M059J (cell line): ENCODE results near the gene UBE2J2. TPM values are rescaled to one million over a fixed set of nuclear protein-coding genes. Genes with fewer than 3 reads are reported as not detected.

ENCODE experiments used
- DNase-seq: peaks from one replicate; pipeline ENCODE4 v3.0.0-alpha.2; 2012; ENCODE audit warnings: low read depth
- total RNA-seq: library from RNA; depleted of rRNA; stranded (reverse); fragments of >200 nt; shearing (Covaris generic); gene quantifications from 2 replicates; pipeline ENCODE4 v1.2.3, GENCODE V29; 2014

Gene UBE2J2
- total RNA-seq, 1 experiment from 2014 or later = 59.5 TPM

- DNase-seq = no peak
Measured at GRCh38 chr1:1228596-1229321, 44.9 kb downstream of the UBE2J2 start.

GRCh38 chr1:1228187-1228586, 45.5 kb downstream of the UBE2J2 start:
- DNase-seq = no peak

DNA sequence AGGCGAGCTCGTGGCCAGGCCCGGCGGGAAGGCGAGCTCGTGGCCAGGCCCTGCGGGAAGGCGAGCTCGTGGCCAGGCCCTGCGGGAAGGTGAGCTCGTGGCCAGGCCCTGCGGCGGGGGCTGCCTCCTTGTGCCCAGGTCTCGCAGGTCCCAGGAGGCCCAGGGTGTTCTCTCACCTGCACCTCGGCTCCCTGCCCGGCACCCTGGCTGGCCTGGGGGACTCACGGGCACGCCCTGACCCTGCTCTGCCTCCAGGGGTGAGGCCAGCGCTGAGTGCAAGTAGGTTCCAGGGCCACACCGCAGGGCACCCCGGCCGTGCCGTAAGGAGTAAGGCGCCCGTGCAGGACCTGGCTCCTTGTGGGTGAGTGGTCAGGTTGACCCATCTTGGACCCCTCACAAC, 46.3 kb downstream of the UBE2J2 start:
- no peak for DNase-seq

- no peak for DNase-seq
Measured at GRCh38 chr1:1226566-1227362, 46.9 kb downstream of the UBE2J2 start.

- no peak for DNase-seq
Measured at GRCh38 chr1:1225913-1226312, 47.7 kb downstream of the UBE2J2 start.

DNA sequence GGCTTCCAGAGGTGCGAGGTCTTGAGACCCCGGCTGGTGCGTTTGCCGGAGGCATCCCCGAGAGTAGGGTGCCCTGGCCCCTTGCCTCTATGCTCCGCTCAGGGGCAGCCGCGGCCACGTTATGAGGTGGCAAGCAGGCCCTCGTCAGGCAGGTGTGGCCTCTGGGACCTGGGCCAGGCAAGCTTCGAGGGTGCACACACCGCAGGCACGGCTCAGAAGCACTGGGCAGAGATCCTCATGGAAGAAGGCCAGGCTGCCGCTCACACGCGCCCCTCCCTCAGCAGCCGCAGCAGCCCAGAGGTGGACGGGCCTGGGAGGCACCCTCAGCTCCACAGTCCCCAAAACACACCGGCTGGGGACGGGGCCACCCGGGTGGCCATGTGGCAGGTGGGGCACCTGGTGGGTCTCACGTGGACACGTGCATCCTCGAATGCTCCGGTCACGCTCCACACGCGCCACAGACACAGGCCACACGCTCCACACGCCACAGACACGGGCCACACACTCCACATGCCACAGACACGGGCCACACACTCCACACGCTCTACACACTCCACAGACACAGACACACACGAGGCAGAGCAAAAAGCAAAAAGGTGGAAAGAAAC, 48.3 kb downstream of the UBE2J2 start:
- DNase-seq = no peak

GRCh38 chr1:1223891-1224290, 49.8 kb downstream of the UBE2J2 start:
- no peak for DNase-seq

DNA sequence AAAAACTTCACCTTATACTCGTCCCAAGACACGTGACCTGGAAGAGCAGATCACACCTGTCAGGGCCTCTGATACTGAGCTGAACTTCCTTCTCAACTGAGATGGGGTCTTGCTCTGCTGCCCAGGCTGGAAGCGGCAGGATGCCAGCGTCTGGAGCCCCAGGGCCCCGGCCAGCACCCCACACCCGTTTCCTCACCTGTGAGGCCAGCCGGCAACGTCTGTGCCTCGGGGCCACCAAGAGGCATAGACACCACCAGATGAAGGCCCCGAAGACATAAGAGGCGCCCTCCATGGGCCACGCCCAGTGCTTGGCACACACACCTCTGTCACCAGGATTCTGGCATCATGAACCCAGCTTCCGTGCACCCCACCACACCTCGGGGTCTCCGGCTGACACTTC, 50.3 kb downstream of the UBE2J2 start:
- no peak for DNase-seq

DNA sequence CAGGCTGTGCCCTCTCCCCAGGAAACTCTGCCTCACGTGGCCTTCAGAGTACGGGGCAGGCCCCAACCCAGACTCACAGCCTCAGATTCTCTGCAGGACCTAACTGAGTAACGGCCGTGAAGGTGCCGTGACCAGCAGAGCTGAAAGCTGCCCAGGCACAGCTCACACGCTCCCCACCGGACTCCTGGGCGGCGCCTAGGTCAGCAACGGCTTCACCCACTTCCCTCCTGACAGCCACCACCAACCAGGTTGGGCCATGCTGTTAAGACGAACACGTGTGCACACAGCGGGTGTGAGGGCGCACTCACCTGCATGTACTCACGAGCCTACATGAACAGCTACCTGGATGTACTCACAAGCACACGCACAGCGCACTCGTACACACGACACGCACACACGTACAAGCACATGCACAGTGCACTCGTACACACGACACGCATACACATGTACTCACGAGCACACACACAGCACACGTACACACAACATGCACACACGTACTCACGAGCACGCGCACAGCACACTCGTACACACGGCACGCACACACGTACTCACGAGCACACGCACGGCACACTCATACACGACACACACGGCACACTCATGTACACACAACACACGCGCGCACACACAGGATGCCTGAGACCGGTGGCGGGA, 51.0 kb downstream of the UBE2J2 start:
- no peak for DNase-seq

- DNase-seq = no peak
Measured at GRCh38 chr1:1221887-1222574, 51.6 kb downstream of the UBE2J2 start.

- no peak for DNase-seq
Measured at GRCh38 chr1:1220197-1220596, 53.5 kb downstream of the UBE2J2 start.

- DNase-seq = no peak
Measured at GRCh38 chr1:1219341-1219740, 54.3 kb downstream of the UBE2J2 start.

DNA sequence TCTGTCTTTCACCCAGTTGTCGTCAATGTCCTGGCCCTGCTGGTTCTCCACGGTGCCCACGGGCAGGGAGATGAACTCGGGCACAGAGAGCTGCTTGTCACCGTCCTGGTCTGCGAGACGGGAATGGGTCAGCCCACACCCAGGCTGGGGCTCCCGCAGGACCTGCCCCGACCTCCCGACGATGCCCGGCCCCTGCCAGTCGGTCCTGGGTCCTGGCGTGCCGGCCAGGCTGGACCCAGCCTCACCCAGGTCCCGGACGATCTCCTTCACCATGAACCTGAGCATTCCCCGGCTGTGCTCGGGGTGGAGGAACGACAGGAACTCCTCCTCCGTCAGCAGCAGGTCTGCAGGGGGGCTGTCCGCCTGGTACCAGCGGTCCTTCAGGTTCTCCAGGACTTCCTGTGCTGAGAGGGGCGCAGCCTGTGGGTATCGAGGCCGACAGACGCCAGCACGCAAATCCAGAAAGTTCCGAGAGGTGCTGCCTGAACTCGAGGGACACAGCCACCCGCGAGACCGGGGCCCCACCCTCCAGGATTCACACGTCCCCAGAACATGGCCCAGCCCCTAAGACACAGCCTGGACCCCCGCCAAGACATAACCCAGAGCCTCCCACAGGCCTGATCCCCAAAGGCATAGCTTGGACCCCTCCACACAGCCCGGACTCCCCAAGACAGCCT, 55.0 kb downstream of the UBE2J2 start:
- no peak for DNase-seq

DNA sequence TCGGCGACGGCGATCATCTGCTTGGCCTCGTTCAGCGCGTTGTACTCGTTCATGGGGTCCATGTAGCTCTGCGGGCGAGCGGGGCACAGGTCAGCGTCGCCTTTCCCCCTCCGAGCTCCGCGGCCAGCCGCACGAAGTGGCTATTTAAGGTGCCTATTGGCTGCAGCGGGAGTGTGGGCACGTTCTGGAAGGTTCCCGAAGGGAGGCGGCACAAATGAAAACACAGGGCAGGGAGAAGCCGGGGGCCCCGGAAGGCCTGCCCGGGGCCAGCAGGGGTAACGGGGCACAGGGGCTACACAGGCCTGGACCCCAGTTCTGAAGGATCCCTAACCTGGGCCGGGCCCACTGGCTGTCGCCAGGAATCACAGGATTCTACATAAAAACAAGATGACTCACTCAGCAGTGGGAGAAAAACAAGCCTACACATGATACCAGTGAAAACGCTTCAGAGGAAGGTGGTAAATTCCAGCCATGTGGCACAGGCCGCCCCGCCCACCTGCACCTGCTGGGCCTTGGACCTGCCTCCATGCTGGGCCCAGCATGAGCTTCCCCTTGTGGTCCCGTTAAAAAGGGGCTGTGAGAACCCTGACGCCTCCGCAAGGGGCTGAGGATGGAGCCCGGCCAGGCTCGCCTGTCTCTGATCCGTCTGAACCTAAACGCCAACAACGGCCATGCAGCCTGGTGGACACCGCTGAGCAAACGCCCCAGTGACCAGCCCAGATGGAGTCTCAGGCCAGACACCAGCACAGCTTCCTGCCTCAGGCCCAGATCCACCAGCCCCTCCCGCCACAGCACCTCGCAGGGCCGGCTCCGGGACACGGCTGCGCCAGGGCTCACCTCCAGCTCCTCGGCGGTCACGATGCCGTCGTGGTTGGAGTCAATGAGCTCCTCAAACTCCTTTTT, 55.8 kb downstream of the UBE2J2 start:
- DNase-seq = peak; percentile 40

GRCh38 chr1:1216770-1217620, 56.7 kb downstream of the UBE2J2 start:
- DNase-seq = no peak

- DNase-seq = no peak
Measured at GRCh38 chr1:1215881-1216605, 57.6 kb downstream of the UBE2J2 start.

GRCh38 chr1:1215080-1215676, 58.5 kb downstream of the UBE2J2 start:
- no peak for DNase-seq
